BLaER1 treated with 17β-estradiol and CSF1 and Interleukin-3, amounts not matched to agents 10 nM and 100 nM (cell line): Measurements from ENCODE around the gene SLC25A38.
A peak's percentile ranks its signal among the peaks of the same experiment; 100 is the strongest.

Experiments used
- H3K27ac ChIP-seq, 11 experiments: shearing (Covaris generic); formaldehyde crosslinking; 2 replicates each; pipeline ENCODE4 v1.8.1; 2022
- H3K27me3 ChIP-seq, 11 experiments: shearing (Covaris generic); formaldehyde crosslinking; 2 replicates each; pipeline ENCODE4 v1.8.1; 2022
- H3K36me3 ChIP-seq, 11 experiments: shearing (Covaris generic); formaldehyde crosslinking; 2 replicates each; pipeline ENCODE4 v1.8.1; 2022
- H3K4me1 ChIP-seq, 10 experiments: shearing (Covaris generic); formaldehyde crosslinking; 2 replicates each; pipeline ENCODE4 v1.8.1; 2022
- H3K4me2 ChIP-seq, 11 experiments: shearing (Covaris generic); formaldehyde crosslinking; 2 replicates each; pipeline ENCODE4 v1.8.1; 2022
- H3K4me3 ChIP-seq, 10 experiments: shearing (Covaris generic); formaldehyde crosslinking; 2 replicates each; pipeline ENCODE4 v1.8.1; 2022
- H3K9ac ChIP-seq, 11 experiments: shearing (Covaris generic); formaldehyde crosslinking; 2 replicates each; pipeline ENCODE4 v1.8.1; 2022
- H3K9me3 ChIP-seq, 11 experiments: shearing (Covaris generic); formaldehyde crosslinking; replicated peaks in 1 of 11; 2 replicates each; pipeline ENCODE4 v1.8.1; 2022
- H4K20me1 ChIP-seq, 11 experiments: shearing (Covaris generic); formaldehyde crosslinking; 2 replicates each; pipeline ENCODE4 v1.8.1; 2022
- Cebpa-rat ChIP-seq, 11 experiments: shearing (Covaris generic); IDR thresholded peaks; 2 replicates each; pipeline ENCODE4 v1.8.1; 2022

Gene SLC25A38

DNA sequence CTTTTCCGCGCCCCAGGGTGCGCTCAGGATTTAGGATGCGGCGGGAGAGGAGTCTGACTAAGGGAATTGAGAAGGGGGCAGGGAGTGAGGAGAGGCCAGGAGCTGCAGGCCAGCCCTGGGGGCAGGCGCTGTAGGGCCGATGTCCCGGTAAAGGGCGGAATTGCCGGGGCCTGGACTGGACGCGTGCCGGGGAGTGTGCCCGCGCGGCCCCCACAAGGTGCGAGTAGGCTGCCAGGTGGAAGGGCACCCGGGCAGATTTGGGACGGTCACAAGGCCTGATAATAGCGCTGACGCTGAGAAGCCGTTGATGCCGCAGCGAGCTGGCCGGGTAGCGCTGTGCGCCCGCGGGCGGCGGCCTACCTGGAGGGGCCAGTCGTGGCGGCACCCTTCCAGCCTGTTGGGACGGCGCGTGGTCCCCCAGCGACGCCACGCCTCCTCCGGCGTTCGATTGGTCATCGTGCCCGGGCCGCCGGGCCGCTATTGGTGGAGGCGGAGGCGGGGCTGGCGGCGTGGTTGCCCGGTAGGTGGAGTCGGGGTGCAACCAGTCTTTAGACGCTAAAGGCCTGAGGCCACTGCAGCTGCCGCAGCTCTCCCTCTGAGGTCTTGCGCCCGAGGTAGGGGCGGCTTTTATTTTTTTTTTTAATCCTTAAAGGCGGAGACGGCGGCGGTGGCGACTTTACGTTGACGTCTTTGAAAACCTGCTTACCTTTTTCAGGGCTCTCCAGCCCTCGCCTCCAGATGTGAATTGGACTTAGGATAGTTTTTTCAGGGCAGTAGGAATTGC lies 903 bp downstream of the SLC25A38 start:
- Histone ChIP-seq H3K9me3 (no peaks in the 10 kb centered on the region), H3K9ac (peak overlapping the region; percentile 83 to 92 (median 87)), H3K27ac (peak overlapping the region; percentile 67 to 92 (median 88)), H4K20me1 (peaks cover 20 to 55% (median 52%) of the 10 kb centered on the region in 11 experiments; a peak in 21 of 22 replicates), H3K4me3 (peak overlapping the region; percentile 75 to 94 (median 84)), H3K36me3 (peaks cover 0 to 13% (median 6%) of the 10 kb centered on the region in 11 experiments; a peak in 5 of 22 replicates), H3K4me1 (peaks cover 40 to 63% (median 55%) of the 10 kb centered on the region in 10 experiments), H3K4me2 (peak overlapping the region; percentile 80 to 97 (median 91)), H3K27me3 (peaks cover 0 to 16% (median 0%) of the 10 kb centered on the region in 11 experiments; a peak in 3 of 22 replicates)
- TF ChIP-seq Cebpa-rat (IDR thresholded peaks at IDR 0.05) = no peak

DNA sequence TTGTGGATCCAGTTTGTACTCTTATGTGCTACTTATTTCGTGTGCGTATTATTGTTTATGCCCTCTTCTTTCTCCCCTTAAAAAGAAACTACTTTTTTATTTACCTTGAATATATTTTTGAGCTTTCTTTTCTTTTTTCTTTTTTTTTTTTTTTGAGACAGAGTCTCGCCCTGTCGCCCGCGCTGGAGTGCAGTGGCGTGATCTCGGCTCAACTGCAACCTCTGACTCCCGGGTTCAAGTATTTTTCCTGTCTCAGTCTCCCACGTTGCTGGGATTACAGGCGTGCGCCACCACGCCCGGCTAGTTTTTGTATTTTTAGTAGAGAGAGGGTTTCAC lies 1.5 kb downstream of the SLC25A38 start:
- peaks cover 0 to 10% (median 0%) of the 10 kb centered on the region in 11 experiments; a peak in 2 of 22 replicates for H3K27me3 ChIP-seq
- H3K4me2 ChIP-seq = peak overlapping the region; percentile 80 to 97 (median 91)
- peaks cover 0 to 18% (median 10%) of the 10 kb centered on the region in 11 experiments; a peak in 16 of 22 replicates for H3K36me3 ChIP-seq
- peak overlapping the region in 3 of 11 experiments; percentile 45 to 89 (median 88); a peak in 4 of 22 replicates for H3K27ac ChIP-seq
- no peak for TF ChIP-seq Cebpa-rat (IDR thresholded peaks at IDR 0.05)
- peak overlapping the region; percentile 83 to 92 (median 87) for H3K9ac ChIP-seq
- H3K9me3 ChIP-seq = no peaks in the 10 kb centered on the region
- H3K4me3 ChIP-seq = peak overlapping the region; percentile 75 to 94 (median 84)
- H4K20me1 ChIP-seq = peaks cover 20 to 61% (median 54%) of the 10 kb centered on the region in 11 experiments; a peak in 21 of 22 replicates
- peaks cover 45 to 64% (median 57%) of the 10 kb centered on the region in 10 experiments for H3K4me1 ChIP-seq

DNA sequence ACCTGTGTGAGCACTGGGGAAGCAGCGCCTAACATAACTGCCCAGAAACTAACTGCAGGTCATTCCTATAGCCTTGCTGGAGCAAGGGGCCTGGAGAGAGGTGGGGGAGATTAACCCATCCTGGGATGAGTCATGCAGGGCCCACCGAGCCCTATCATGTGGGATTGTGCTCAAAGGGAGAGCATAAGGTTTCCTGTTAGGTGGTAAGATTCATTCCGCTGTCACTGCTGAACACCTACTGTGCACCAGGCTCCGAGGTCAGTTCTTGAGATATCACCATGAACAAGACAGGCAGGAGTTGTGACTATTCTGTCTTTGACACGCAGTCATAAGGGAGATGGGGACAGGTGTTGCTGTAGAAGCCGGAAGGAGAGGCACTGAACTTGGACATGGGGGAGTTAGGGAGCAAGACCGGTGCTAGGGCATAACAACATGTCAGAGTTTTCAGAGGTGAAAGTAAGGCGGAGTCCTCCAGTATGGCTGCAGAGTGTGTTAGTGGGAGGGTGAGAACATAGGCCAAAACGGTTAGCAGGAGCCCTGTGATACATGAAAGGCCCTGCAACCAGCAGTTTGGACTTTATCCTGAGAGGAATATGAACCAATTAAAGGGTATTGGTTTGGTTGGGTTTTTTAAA lies 2.4 kb downstream of the SLC25A38 start:
- peak overlapping the region in 2 of 10 experiments; percentile 81 to 88; a peak in 2 of 20 replicates for H3K4me3 ChIP-seq
- no peak for TF ChIP-seq Cebpa-rat (IDR thresholded peaks at IDR 0.05)
- no peak overlapping the region for H3K27ac ChIP-seq
- no peaks in the 10 kb centered on the region for H3K9me3 ChIP-seq
- peaks cover 20 to 70% (median 60%) of the 10 kb centered on the region in 11 experiments; a peak in 21 of 22 replicates for H4K20me1 ChIP-seq
- peak overlapping the region in 5 of 11 experiments; percentile 11 to 92 (median 86); a peak in 1 of 22 replicates for H3K9ac ChIP-seq
- H3K4me2 ChIP-seq = peak overlapping the region; percentile 80 to 97 (median 91)
- H3K4me1 ChIP-seq = peaks cover 51 to 65% (median 58%) of the 10 kb centered on the region in 10 experiments
- H3K27me3 ChIP-seq = peaks cover 0 to 2% (median 0%) of the 10 kb centered on the region in 11 experiments; a peak in 1 of 22 replicates
- H3K36me3 ChIP-seq = peaks cover 7 to 28% (median 20%) of the 10 kb centered on the region in 11 experiments

DNA sequence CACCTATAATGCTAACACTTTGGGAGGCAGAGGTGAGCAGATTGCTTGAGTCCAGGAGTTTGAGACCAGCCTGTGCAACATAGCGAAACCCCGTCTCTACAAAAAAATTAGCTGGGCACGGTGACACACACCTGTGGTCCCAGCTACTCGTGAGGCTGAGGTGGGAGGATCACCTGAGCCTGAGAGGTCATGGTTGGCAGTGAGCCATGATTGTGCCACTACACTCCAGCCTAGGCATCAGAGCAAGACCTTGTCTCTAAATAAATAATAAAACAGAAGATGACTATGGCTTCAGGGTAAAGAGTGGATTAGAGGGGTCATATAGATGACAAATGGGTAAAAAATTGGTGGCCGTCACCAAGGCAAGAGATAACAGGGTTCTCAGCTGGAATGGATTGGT lies 3.1 kb downstream of the SLC25A38 start:
- H3K4me2 ChIP-seq = peak overlapping the region in 2 of 11 experiments; percentile 6 to 7; a peak in 2 of 22 replicates
- H3K4me3 ChIP-seq = no peak overlapping the region
- no peak overlapping the region for H3K27ac ChIP-seq
- H3K9me3 ChIP-seq = no peaks in the 10 kb centered on the region
- peaks cover 20 to 78% (median 62%) of the 10 kb centered on the region in 11 experiments; a peak in 21 of 22 replicates for H4K20me1 ChIP-seq
- TF ChIP-seq Cebpa-rat (IDR thresholded peaks at IDR 0.05) = no peak
- peaks cover 15 to 35% (median 27%) of the 10 kb centered on the region in 11 experiments for H3K36me3 ChIP-seq
- no peaks in the 10 kb centered on the region for H3K27me3 ChIP-seq
- no peak overlapping the region for H3K9ac ChIP-seq
- peaks cover 53 to 72% (median 64%) of the 10 kb centered on the region in 10 experiments for H3K4me1 ChIP-seq

DNA sequence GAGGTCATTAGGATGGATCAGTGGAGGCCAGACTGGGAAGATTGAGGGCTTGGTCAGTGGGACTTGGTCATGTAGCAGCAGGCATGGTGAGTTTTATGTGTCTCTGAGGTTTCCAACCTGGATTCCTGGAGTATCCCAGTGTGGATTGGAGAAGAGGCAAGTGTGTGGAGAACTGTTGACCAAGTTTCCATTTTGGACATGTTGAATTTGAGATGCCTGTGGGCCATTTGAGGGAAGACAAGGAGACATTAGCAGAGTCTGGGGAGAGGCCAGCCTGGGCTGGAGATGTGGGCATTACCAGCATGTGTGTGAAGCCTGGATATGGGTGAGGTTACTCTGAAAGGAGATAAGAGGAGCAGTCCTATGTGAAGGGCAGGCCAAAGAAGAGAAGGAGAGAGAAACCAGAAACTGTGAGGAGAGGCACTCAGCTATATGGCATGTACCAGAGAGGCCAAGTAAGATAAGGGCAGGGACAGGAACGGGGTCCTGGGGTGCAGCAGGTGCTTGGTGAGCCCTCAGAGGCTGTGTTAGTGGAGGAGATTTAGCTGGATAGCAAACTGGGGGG lies 4.3 kb downstream of the SLC25A38 start:
- Histone ChIP-seq H3K9me3 (no peaks in the 10 kb centered on the region), H3K4me2 (peak overlapping the region in 10 of 11 experiments; percentile 9 to 82 (median 68); a peak in 15 of 22 replicates), H3K36me3 (peaks cover 25 to 45% (median 37%) of the 10 kb centered on the region in 11 experiments), H3K9ac (no peak overlapping the region), H3K4me1 (peaks cover 52 to 71% (median 60%) of the 10 kb centered on the region in 10 experiments), H4K20me1 (peaks cover 20 to 79% (median 62%) of the 10 kb centered on the region in 11 experiments; a peak in 21 of 22 replicates), H3K4me3 (no peak overlapping the region), H3K27ac (no peak overlapping the region), H3K27me3 (no peaks in the 10 kb centered on the region)
- no peak for TF ChIP-seq Cebpa-rat (IDR thresholded peaks at IDR 0.05)

DNA sequence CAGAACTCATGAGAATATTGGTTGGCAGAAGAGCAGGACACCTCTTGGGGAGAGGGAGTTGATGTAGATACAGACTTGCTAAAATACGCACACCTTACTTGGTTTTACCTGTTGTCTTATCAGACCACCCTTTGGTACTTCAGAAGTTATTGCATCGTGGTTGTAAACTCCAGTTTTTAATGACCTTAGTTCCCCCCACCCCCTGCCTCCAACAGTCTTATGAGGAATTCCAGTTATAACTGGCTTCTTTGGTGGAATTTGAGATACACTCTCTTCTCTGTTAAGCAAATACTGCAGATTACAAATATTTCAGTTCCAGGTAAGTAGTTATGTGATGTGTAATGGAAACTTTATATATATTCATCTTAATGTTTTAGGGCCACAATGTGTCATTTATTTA lies 5.0 kb downstream of the SLC25A38 start:
- Histone ChIP-seq H3K4me2 (peak overlapping the region; percentile 9 to 82 (median 65); a peak in 19 of 22 replicates), H3K27me3 (no peaks in the 10 kb centered on the region), H3K27ac (no peak overlapping the region), H4K20me1 (peaks cover 20 to 82% (median 62%) of the 10 kb centered on the region in 11 experiments; a peak in 21 of 22 replicates), H3K4me1 (peaks cover 49 to 73% (median 56%) of the 10 kb centered on the region in 10 experiments), H3K36me3 (peaks cover 31 to 52% (median 44%) of the 10 kb centered on the region in 11 experiments), H3K4me3 (no peak overlapping the region), H3K9me3 (no peaks in the 10 kb centered on the region), H3K9ac (no peak overlapping the region)
- TF ChIP-seq Cebpa-rat (IDR thresholded peaks at IDR 0.05) = no peak

DNA sequence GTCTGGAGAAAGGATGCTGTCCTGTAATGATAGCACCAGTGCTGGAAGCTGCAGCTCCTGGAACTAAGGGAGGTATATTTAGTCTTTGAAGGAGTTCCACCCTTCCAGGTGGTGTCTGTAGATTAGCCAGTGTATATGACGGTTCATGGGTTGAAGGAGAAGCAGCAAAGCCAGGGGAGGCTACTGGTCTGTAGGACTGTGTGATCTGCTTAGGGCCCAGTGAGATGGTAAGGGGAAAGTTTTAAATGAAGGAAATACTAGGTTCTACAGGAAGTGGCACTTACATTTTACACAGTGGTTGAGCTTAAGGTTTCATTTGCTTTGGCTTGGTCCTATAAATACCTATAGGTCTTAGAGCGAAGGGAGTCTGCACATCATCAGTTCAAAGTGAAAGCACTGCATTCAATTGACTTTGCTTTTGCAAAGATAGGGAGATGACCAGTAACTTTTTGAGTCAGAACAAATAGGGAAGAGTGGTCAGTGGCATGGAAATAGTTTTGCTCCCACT lies 5.6 kb downstream of the SLC25A38 start:
- Histone ChIP-seq H3K4me2 (peak overlapping the region; percentile 52 to 82 (median 65)), H3K27ac (peak overlapping the region in 1 of 11 experiments; percentile 39; a peak in 1 of 22 replicates), H4K20me1 (peaks cover 20 to 79% (median 60%) of the 10 kb centered on the region in 11 experiments; a peak in 21 of 22 replicates), H3K4me1 (peaks cover 49 to 77% (median 56%) of the 10 kb centered on the region in 10 experiments), H3K4me3 (no peak overlapping the region), H3K36me3 (peaks cover 38 to 58% (median 50%) of the 10 kb centered on the region in 11 experiments), H3K27me3 (no peaks in the 10 kb centered on the region), H3K9ac (0 out of 22 replicates have a peak overlapping the region, but pooled peaks of 1 of the 11 experiments have one; percentile 2), H3K9me3 (no peaks in the 10 kb centered on the region)
- TF ChIP-seq Cebpa-rat (IDR thresholded peaks at IDR 0.05) = no peak

DNA sequence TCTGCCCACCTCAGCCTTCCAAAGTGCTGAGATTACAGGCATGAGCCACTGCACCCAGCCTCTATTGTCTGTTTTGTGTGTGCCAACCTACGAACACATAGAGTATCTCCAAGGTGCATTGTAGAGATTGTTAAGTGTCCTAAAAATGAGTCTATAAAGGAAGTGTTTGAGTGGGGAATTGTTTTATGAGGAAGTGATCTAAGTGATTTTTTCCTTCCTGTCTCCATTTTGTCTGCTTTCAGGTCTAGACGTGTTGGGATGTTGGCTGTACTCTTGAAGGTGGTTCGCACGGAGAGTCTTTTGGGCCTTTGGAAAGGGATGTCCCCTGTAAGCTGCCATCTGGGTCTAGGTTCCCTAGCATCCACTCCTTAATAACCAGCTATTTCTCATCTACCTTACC lies 7.0 kb downstream of the SLC25A38 start:
- Histone ChIP-seq H3K9me3 (no peaks in the 10 kb centered on the region), H3K4me3 (no peak overlapping the region), H4K20me1 (peaks cover 13 to 68% (median 49%) of the 10 kb centered on the region in 11 experiments; a peak in 21 of 22 replicates), H3K4me1 (peaks cover 42 to 69% (median 48%) of the 10 kb centered on the region in 10 experiments), H3K4me2 (peak overlapping the region; percentile 43 to 82 (median 65)), H3K36me3 (peaks cover 51 to 71% (median 64%) of the 10 kb centered on the region in 11 experiments), H3K27me3 (no peaks in the 10 kb centered on the region), H3K9ac (no peak overlapping the region), H3K27ac (no peak overlapping the region)
- no peak for TF ChIP-seq Cebpa-rat (IDR thresholded peaks at IDR 0.05)
